ENCODE data around the gene DNAJC4. TPM values are rescaled to one million over a fixed set of nuclear protein-coding genes. Genes with fewer than 3 reads are reported as not detected.

The DNAJC4 gene
- polyA plus RNA-seq, 1 donor (not counting 4 experiments of a cell fraction or from before 2014, with no cell fraction given) = 12.2 TPM

GRCh38 chr11:64275841-64276240 is 45.5 kb downstream of the DNAJC4 start:
- Histone ChIP-seq H3K36me3 (ENCODE audit: control insufficient read depth in 2 of 2, extremely low read depth in 1 of 2, insufficient read depth in 2 of 2, low read length in 2 of 2) (peaks cover 6 to 9% of the 10 kb centered on the region in 2 experiments), H2AFZ (ENCODE audit: control insufficient read depth, low read length) (no peak overlapping the region), H3K27ac (ENCODE audit: control insufficient read depth, insufficient read depth, low read length) (no peak overlapping the region), H3K79me2 (ENCODE audit: control insufficient read depth, insufficient read depth, low read length) (peaks cover 7% of the 10 kb centered on the region), H3K9me1 (ENCODE audit: control insufficient read depth, extremely low read depth, insufficient read depth, low read length) (no peaks in the 10 kb centered on the region), H3K9ac (ENCODE audit: control insufficient read depth, extremely low read depth, insufficient read depth, low read length) (no peak overlapping the region), H3K4me1 (ENCODE audit: control insufficient read depth, extremely low read depth, insufficient read depth, low read length) (peaks cover 26% of the 10 kb centered on the region), H3K4me2 (ENCODE audit: control insufficient read depth, extremely low read depth, insufficient read depth, low read depth, low read length) (no peak overlapping the region), H4K20me1 (ENCODE audit: control insufficient read depth, extremely low read depth, insufficient read depth, low read length) (no peaks in the 10 kb centered on the region), H3K27me3 (ENCODE audit: control insufficient read depth, extremely low read depth, insufficient read depth, low read length) (no peaks in the 10 kb centered on the region), H3K4me3 (ENCODE audit: control insufficient read depth in 2 of 3, extremely low read depth in 1 of 3, insufficient read depth in 2 of 3, low read depth in 1 of 3, low read length in 3 of 3) (no peak overlapping the region), H3K9me3 (ENCODE audit: control insufficient read depth, low read depth, low read length) (no peaks in the 10 kb centered on the region)
- FAIRE-seq = no peak
- TF ChIP-seq CTCF (optimal IDR thresholded peaks at IDR 0.05 in 1 of 3, IDR thresholded peaks at IDR 0.05 in 1 of 3, conservative IDR thresholded peaks at IDR 0.05 in 1 of 3; ENCODE audit: extremely low read depth in 1 of 3, insufficient read depth in 2 of 3, low read length in 3 of 3) = no peak
- DNase-seq (ENCODE audit: low read depth, low spot score) = no peak
- dilution Hi-C loops (cut with MboI; ENCODE audit: extremely low pct_ligation_motif_present, low sequenced_read_pairs) = no loop called here

GRCh38 chr11:64276653-64277431 is 46.5 kb downstream of the DNAJC4 start:
- peak; percentile 89 for DNase-seq (ENCODE audit: low read depth, low spot score)
- H3K27ac ChIP-seq (ENCODE audit: control insufficient read depth, insufficient read depth, low read length) = peak overlapping the region; percentile 51

More at GRCh38 chr11:64276653-64277431, 46.5 kb downstream of the DNAJC4 start:
- no peaks in the 10 kb centered on the region for H4K20me1 ChIP-seq (ENCODE audit: control insufficient read depth, extremely low read depth, insufficient read depth, low read length)
- H3K4me2 ChIP-seq (ENCODE audit: control insufficient read depth, extremely low read depth, insufficient read depth, low read depth, low read length) = peak overlapping the region; percentile 41
- peaks cover 8 to 9% of the 10 kb centered on the region in 2 experiments for H3K36me3 ChIP-seq (ENCODE audit: control insufficient read depth in 2 of 2, extremely low read depth in 1 of 2, insufficient read depth in 2 of 2, low read length in 2 of 2)
- FAIRE-seq = peak; percentile 73
- H3K79me2 ChIP-seq (ENCODE audit: control insufficient read depth, insufficient read depth, low read length) = peaks cover 7% of the 10 kb centered on the region
- no peaks in the 10 kb centered on the region for H3K27me3 ChIP-seq (ENCODE audit: control insufficient read depth, extremely low read depth, insufficient read depth, low read length)
- no peak overlapping the region for H2AFZ ChIP-seq (ENCODE audit: control insufficient read depth, low read length)
- dilution Hi-C loops (cut with MboI; ENCODE audit: extremely low pct_ligation_motif_present, low sequenced_read_pairs) = no loop called here
- H3K9me1 ChIP-seq (ENCODE audit: control insufficient read depth, extremely low read depth, insufficient read depth, low read length) = no peaks in the 10 kb centered on the region
- H3K4me1 ChIP-seq (ENCODE audit: control insufficient read depth, extremely low read depth, insufficient read depth, low read length) = peaks cover 20% of the 10 kb centered on the region
- no peak overlapping the region for H3K9ac ChIP-seq (ENCODE audit: control insufficient read depth, extremely low read depth, insufficient read depth, low read length)
- no peak overlapping the region for H3K4me3 ChIP-seq (ENCODE audit: control insufficient read depth in 2 of 3, extremely low read depth in 1 of 3, insufficient read depth in 2 of 3, low read depth in 1 of 3, low read length in 3 of 3)
- no peaks in the 10 kb centered on the region for H3K9me3 ChIP-seq (ENCODE audit: control insufficient read depth, low read depth, low read length)
- TF ChIP-seq EZH2 (IDR thresholded peaks at IDR 0.05; ENCODE audit: low read length) (no peak), CTCF (optimal IDR thresholded peaks at IDR 0.05 in 1 of 3, IDR thresholded peaks at IDR 0.05 in 1 of 3, conservative IDR thresholded peaks at IDR 0.05 in 1 of 3; ENCODE audit: extremely low read depth in 1 of 3, insufficient read depth in 2 of 3, low read length in 3 of 3) (no peak)
